HepG2 (cell line): ENCODE measurements around the gene C11orf24. TPM values are rescaled to one million over a fixed set of nuclear protein-coding genes. Genes with fewer than 3 reads are reported as not detected.

Source experiments
- ARNTL ChIP-seq: sonication (generic); formaldehyde crosslinking; IDR thresholded peaks from 2 replicates; pipeline ENCODE4 v1.4.0; 2020; ENCODE audit warnings: mild to moderate bottlenecking, missing genetic modification reagents
- HDAC2 ChIP-seq: sonication (generic); formaldehyde crosslinking; IDR thresholded peaks from 2 replicates; pipeline ENCODE4 v1.4.0; 2020; ENCODE audit warnings: missing genetic modification reagents
- HIC2 ChIP-seq: sonication (generic); formaldehyde crosslinking; IDR thresholded peaks from 2 replicates; pipeline ENCODE4 v1.9.0; 2022; ENCODE audit warnings: low read depth, missing genetic modification reagents
- HNRNPH1 ChIP-seq: fragments of 200-400 bp; formaldehyde crosslinking; optimal IDR thresholded peaks from 2 replicates; pipeline ENCODE3; 2017; ENCODE audit warnings: mild to moderate bottlenecking, low read depth, low read length
- MNT ChIP-seq: fragments of 450-650 bp; IDR thresholded peaks from 2 replicates; pipeline ENCODE4 v1.6.1; 2016
- POLR2AphosphoS5 ChIP-seq: IDR thresholded peaks from 2 replicates; pipeline ENCODE4 v1.6.1; 2012; ENCODE audit warnings: low read depth, low read length
- PRDM10 ChIP-seq: sonication (generic); formaldehyde crosslinking; IDR thresholded peaks from 2 replicates; pipeline ENCODE4 v1.4.0; 2020; ENCODE audit warnings: low read depth, missing genetic modification reagents
- SKIL ChIP-seq: sonication (generic); formaldehyde crosslinking; IDR thresholded peaks from 2 replicates; pipeline ENCODE4 v1.8.0; 2022; ENCODE audit warnings: missing genetic modification reagents, mild to moderate bottlenecking, moderate library complexity, borderline replicate concordance
- TBX2 ChIP-seq: sonication (generic); formaldehyde crosslinking; IDR thresholded peaks from 2 replicates; pipeline ENCODE4 v1.5.0; 2020; ENCODE audit warnings: missing genetic modification reagents, mild to moderate bottlenecking, borderline replicate concordance
- TEAD2 ChIP-seq: sonication (generic); formaldehyde crosslinking; IDR thresholded peaks from 2 replicates; pipeline ENCODE4 v1.9.0; 2021; ENCODE audit warnings: missing genetic modification reagents
- TFE3 ChIP-seq: IDR thresholded peaks from 2 replicates; pipeline ENCODE4 v1.6.1; 2016
- U2AF2 ChIP-seq: fragments of 200-400 bp; formaldehyde crosslinking; IDR thresholded peaks from 2 replicates; pipeline ENCODE4 v1.6.1; 2017; ENCODE audit warnings: low read depth, mild to moderate bottlenecking, low read length
- ZBTB7A ChIP-seq: sonication (generic); formaldehyde crosslinking; IDR thresholded peaks from 2 replicates; pipeline ENCODE4 v1.8.0; 2022; ENCODE audit warnings: mild to moderate bottlenecking, missing genetic modification reagents
- ZC3H4 ChIP-seq: sonication (generic); formaldehyde crosslinking; IDR thresholded peaks from 2 replicates; pipeline ENCODE4 v1.4.0; 2020; ENCODE audit warnings: missing genetic modification reagents, borderline replicate concordance
- ZNF225 ChIP-seq: sonication (generic); formaldehyde crosslinking; IDR thresholded peaks from 2 replicates; pipeline ENCODE4 v1.4.0; 2020; ENCODE audit warnings: mild to moderate bottlenecking, missing genetic modification reagents
- ZNF878 ChIP-seq: sonication (generic); formaldehyde crosslinking; IDR thresholded peaks from 2 replicates; pipeline ENCODE4 v1.8.1; 2023; ENCODE audit warnings: mild to moderate bottlenecking, missing genetic modification reagents, moderate library complexity
- ZSCAN20 ChIP-seq: sonication (generic); formaldehyde crosslinking; IDR thresholded peaks from 2 replicates; pipeline ENCODE4 v1.4.0; 2020; ENCODE audit warnings: missing genetic modification reagents, mild to moderate bottlenecking, borderline replicate concordance
- polyA plus RNA-seq, 8 experiments: library from polyadenylated mRNA; depleted of rRNA in 3 of 8; stranded (reverse) in 7 of 8; unstranded in 1 of 8; fragments of >200 nt; fragmentation: Illumina TruSeq in 4 of 8; extraction: Trizol in 4 of 8; gene quantifications; 2 replicates each; pipeline versions ENCODE4 v1.2.1 to v1.2.3, GENCODE V29; 2011 to 2016; ENCODE audit warnings: low read depth in 4 of 8, missing spikeins in 1 of 8, mixed read lengths in 1 of 8; ENCODE audit not compliant: insufficient read depth in 1 of 8
- total RNA-seq, 5 experiments: library from RNA; depleted of rRNA; stranded (reverse); fragments of >200 nt; fragmentation: Illumina TruSeq; extraction: Trizol; gene quantifications; 2 replicates each; pipeline ENCODE4 v1.2.3, GENCODE V29; 2016; ENCODE audit warnings: low read depth in 1 of 5

The C11orf24 gene
- total and polyA plus RNA-seq, 2 of the 13 experiments (the other 11 are each of a cell fraction or from before 2014, with no cell fraction given): 52.9 to 55.5 TPM

- TF ChIP-seq ZC3H4 (peak; percentile 60), HIC2 (CRISPR knock-in tag) (peak; percentile 96), ZBTB7A (CRISPR knock-in tag) (peak; percentile 70), POLR2AphosphoS5 (peak; percentile 85), HDAC2 (CRISPR knock-in tag) (peak; percentile 18; the same call in 1 of the 2 replicates), TFE3 (CRISPR knock-in tag) (no peak; the same call in 1 of the 2 replicates), TBX2 (CRISPR knock-in tag) (peak; percentile 64; the same call in 1 of the 2 replicates), TEAD2 (CRISPR knock-in tag) (no peak), U2AF2 (peak; percentile 46; the same call in 1 of the 2 replicates), SKIL (CRISPR knock-in tag) (peak; percentile 47; the same call in 1 of the 2 replicates), ARNTL (CRISPR knock-in tag) (peak; percentile 35; the same call in 1 of the 2 replicates), MNT (0 out of 2 replicates have a peak, but pooled peaks have one; percentile 20), HNRNPH1 (peak; percentile 77), ZNF878 (peak; percentile 49; the same call in 1 of the 2 replicates), ZSCAN20 (CRISPR knock-in tag) (peak; percentile 73; the same call in 1 of the 2 replicates), ZNF225 (CRISPR knock-in tag) (peak; percentile 3; the same call in 1 of the 2 replicates), PRDM10 (0 out of 2 replicates have a peak, but pooled peaks have one; percentile 30)
These were observed 27.1 kb upstream of the C11orf24 start (continued) for GRCh38 chr11:68298659-68299516.
